Left ventricle myocardium inferior (tissue), 1 donor: ENCODE measurements around the gene TCF12. TPM values are rescaled to one million over a fixed set of nuclear protein-coding genes. Genes with fewer than 3 reads are reported as not detected.

ENCODE experiments used
- DNase-seq: peaks from one replicate; pipeline ENCODE4 v3.0.0-alpha.2; 2020
- H3K27ac ChIP-seq: fragments of 200-600 bp; replicated peaks from 2 replicates; pipeline ENCODE4 v1.8.0; 2021
- H3K27me3 ChIP-seq: fragments of 200-600 bp; 2 replicates; pipeline ENCODE4 v1.8.0; 2021; ENCODE audit warnings: low read depth
- H3K36me3 ChIP-seq: fragments of 200-600 bp; 2 replicates; pipeline ENCODE4 v1.8.0; 2021
- H3K4me1 ChIP-seq: fragments of 200-600 bp; 2 replicates; pipeline ENCODE4 v1.8.0; 2021
- H3K4me3 ChIP-seq: fragments of 200-600 bp; 2 replicates; pipeline ENCODE4 v1.8.0; 2021; ENCODE audit warnings: mild to moderate bottlenecking, moderate library complexity
- H3K9me3 ChIP-seq: fragments of 200-600 bp; replicated peaks from 2 replicates; pipeline ENCODE4 v1.8.0; 2021
- CTCF ChIP-seq: fragments of 200-600 bp; IDR thresholded peaks from 2 replicates; pipeline ENCODE4 v1.8.0; 2021; ENCODE audit warnings: antibody characterized with exemption, mild to moderate bottlenecking, borderline replicate concordance
- intact Hi-C: fragments of 100-400 bp; cut with micrococcal nuclease; formaldehyde crosslinking; loops from one replicate; pipeline ENCODE4 v1.11.0; 2022
- total RNA-seq: library from RNA; stranded (reverse); fragmentation: NEBNext Ultra II Directional; extraction: Animal tissue kit (Norgen Biotek cat#: 25700); gene quantifications from one replicate; pipeline ENCODE4 v1.2.1, GENCODE V29; 2021
- donor health status: DM: no; HTN: yes; CAD: no; lungs with severe emphysema.

TCF12 gene
- total RNA-seq, 1 donor from 2014 or later, result 52.1 TPM

DNA sequence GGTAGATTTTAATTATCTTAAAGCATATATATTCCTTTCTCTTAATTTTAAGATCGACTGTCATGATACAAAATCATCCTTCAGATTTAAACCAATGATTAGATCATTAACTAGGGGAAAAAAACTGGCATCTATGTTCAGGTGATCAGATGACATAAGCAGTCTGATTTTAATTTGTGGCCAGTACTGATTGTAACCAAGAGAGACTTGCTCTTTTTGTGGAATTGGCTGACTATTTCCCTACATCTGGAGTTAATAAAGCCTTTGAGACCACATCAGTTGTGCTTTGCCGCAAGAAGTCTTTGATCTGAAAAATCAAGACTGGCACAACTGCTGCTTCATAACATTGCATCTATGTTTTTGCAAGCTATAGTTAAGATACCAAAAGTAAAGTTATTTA lies 309.5 kb downstream of the TCF12 start:
- no peaks in the 10 kb centered on the region for H3K9me3 ChIP-seq
- peaks cover 9% of the 10 kb centered on the region for H3K4me1 ChIP-seq
- H3K27ac ChIP-seq, result no peak overlapping the region
- no peak for TF ChIP-seq CTCF
- no peaks in the 10 kb centered on the region for H3K27me3 ChIP-seq
- intact Hi-C loops, result no loop called here
- H3K4me3 ChIP-seq, result no peak overlapping the region
- peaks cover 10% of the 10 kb centered on the region for H3K36me3 ChIP-seq
- DNase-seq, result no peak

- Histone ChIP-seq H3K4me1 (peaks cover 4% of the 10 kb centered on the region), H3K9me3 (no peaks in the 10 kb centered on the region), H3K27ac (no peak overlapping the region), H3K4me3 (no peak overlapping the region), H3K36me3 (peaks cover 15% of the 10 kb centered on the region), H3K27me3 (no peaks in the 10 kb centered on the region)
- no peak for DNase-seq
- TF ChIP-seq CTCF, result no peak
- intact Hi-C loops, result no loop called here
These were observed 310.0 kb downstream of the TCF12 start for GRCh38 chr15:57228395-57228794.

GRCh38 chr15:57229051-57229450 lies 310.6 kb downstream of the TCF12 start:
- H3K36me3 ChIP-seq, result peaks cover 21% of the 10 kb centered on the region
- peaks cover 4% of the 10 kb centered on the region for H3K4me1 ChIP-seq
- H3K4me3 ChIP-seq, result no peak overlapping the region
- DNase-seq, result no peak
- intact Hi-C loops, result no loop called here
- no peaks in the 10 kb centered on the region for H3K9me3 ChIP-seq
- no peak for TF ChIP-seq CTCF
- H3K27ac ChIP-seq, result no peak overlapping the region
- no peaks in the 10 kb centered on the region for H3K27me3 ChIP-seq

DNA sequence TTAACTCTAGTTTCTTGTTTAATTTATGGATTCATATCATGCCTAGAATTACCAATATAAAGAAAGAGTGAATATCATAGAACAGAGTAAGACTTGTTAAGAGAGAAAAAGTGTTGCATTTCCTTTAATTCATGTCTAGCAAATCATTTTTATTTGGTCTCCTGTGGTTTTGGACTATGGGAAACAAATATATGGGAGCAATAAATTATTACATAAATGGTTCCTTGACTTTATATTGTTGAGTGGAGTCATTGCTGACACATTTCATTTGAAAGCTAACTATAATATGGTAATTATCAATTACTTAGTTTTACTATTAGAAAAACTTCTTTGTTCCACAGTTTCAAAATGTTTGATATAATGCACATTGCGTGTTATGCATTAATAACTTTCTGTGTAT lies 313.1 kb downstream of the TCF12 start:
- intact Hi-C loops, result no loop called here
- Histone ChIP-seq H3K27ac (no peak overlapping the region), H3K36me3 (peaks cover 35% of the 10 kb centered on the region), H3K4me3 (no peak overlapping the region), H3K27me3 (no peaks in the 10 kb centered on the region), H3K9me3 (no peaks in the 10 kb centered on the region), H3K4me1 (peaks cover 4% of the 10 kb centered on the region)
- no peak for TF ChIP-seq CTCF
- no peak for DNase-seq

GRCh38 chr15:57234156-57234555 lies 315.7 kb downstream of the TCF12 start:
- intact Hi-C loops, result no loop called here
- H3K36me3 ChIP-seq, result peaks cover 35% of the 10 kb centered on the region

More at GRCh38 chr15:57234156-57234555, 315.7 kb downstream of the TCF12 start:
- no peak for DNase-seq
- Histone ChIP-seq H3K4me3 (no peak overlapping the region), H3K9me3 (no peaks in the 10 kb centered on the region), H3K27me3 (no peaks in the 10 kb centered on the region), H3K27ac (no peak overlapping the region), H3K4me1 (no peaks in the 10 kb centered on the region)
- no peak for TF ChIP-seq CTCF
